Osteocyte (in vitro differentiated cells): ENCODE data around the gene MCAM. TPM values are rescaled to one million over a fixed set of nuclear protein-coding genes. Genes with fewer than 3 reads are reported as not detected.
A peak's percentile ranks its signal among the peaks of the same experiment; 100 is the strongest.

Experiments
- DNase-seq: peaks from one replicate; pipeline ENCODE4 v3.0.0; 2021; ENCODE audit warnings: mixed read lengths; ENCODE audit not compliant: unreplicated experiment; ENCODE audit errors: extremely low spot score
- H3K27ac Mint-ChIP-seq: one replicate; pipeline ENCODE4 v1.8.0; 2021; ENCODE audit warnings: mild to moderate bottlenecking, mixed read lengths; ENCODE audit not compliant: unreplicated experiment
- H3K27me3 Mint-ChIP-seq: one replicate; pipeline ENCODE4 v1.8.0; 2021; ENCODE audit warnings: mixed read lengths; ENCODE audit not compliant: unreplicated experiment
- H3K36me3 Mint-ChIP-seq: one replicate; pipeline ENCODE4 v1.8.0; 2021; ENCODE audit warnings: mixed read lengths; ENCODE audit not compliant: unreplicated experiment
- H3K4me1 Mint-ChIP-seq: one replicate; pipeline ENCODE4 v1.8.0; 2021; ENCODE audit warnings: mixed read lengths; ENCODE audit not compliant: unreplicated experiment
- H3K4me3 Mint-ChIP-seq: one replicate; pipeline ENCODE4 v1.8.0; 2021; ENCODE audit warnings: mild to moderate bottlenecking, moderate library complexity, mixed read lengths; ENCODE audit not compliant: unreplicated experiment
- H3K9me3 Mint-ChIP-seq: one replicate; pipeline ENCODE4 v1.8.0; 2021; ENCODE audit warnings: mixed read lengths; ENCODE audit not compliant: unreplicated experiment
- CTCF ChIP-seq: fragments of 200-600 bp; sonication (generic); IDR thresholded peaks from 2 replicates; pipeline ENCODE4 v1.5.0; 2021; ENCODE audit warnings: antibody characterized with exemption, mild to moderate bottlenecking, moderate library complexity
- total RNA-seq: library from RNA; stranded (reverse); gene quantifications from 2 replicates; pipeline ENCODE4 v1.2.1, GENCODE V29; 2021

Gene MCAM
- total RNA-seq, 1 donor from 2014 or later, result 74.9 TPM

GRCh38 chr11:119319700-119320239 is 2.8 kb upstream of the MCAM start:
- H3K4me1 Mint-ChIP-seq, result peaks cover 50% of the 10 kb centered on the region
- H3K36me3 Mint-ChIP-seq, result no peaks in the 10 kb centered on the region
- TF ChIP-seq CTCF, result no peak
- H3K9me3 Mint-ChIP-seq, result no peaks in the 10 kb centered on the region
- no peak for DNase-seq
- peak overlapping the region; percentile 52 for H3K4me3 Mint-ChIP-seq
- H3K27me3 Mint-ChIP-seq, result no peaks in the 10 kb centered on the region
- peak overlapping the region; percentile 92 for H3K27ac Mint-ChIP-seq

GRCh38 chr11:119319136-119319699 is 2.3 kb upstream of the MCAM start:
- DNase-seq, result no peak
- Mint-ChIP-seq H3K4me1 (peaks cover 50% of the 10 kb centered on the region), H3K27ac (peak overlapping the region; percentile 92), H3K9me3 (no peaks in the 10 kb centered on the region), H3K36me3 (peaks cover 2% of the 10 kb centered on the region), H3K4me3 (peak overlapping the region; percentile 52), H3K27me3 (no peaks in the 10 kb centered on the region)
- TF ChIP-seq CTCF, result no peak

GRCh38 chr11:119318240-119319135 is 1.6 kb upstream of the MCAM start:
- no peaks in the 10 kb centered on the region for H3K9me3 Mint-ChIP-seq
- H3K4me3 Mint-ChIP-seq, result peak overlapping the region; percentile 4
- peak overlapping the region; percentile 83 for H3K27ac Mint-ChIP-seq
- H3K27me3 Mint-ChIP-seq, result no peaks in the 10 kb centered on the region
- peaks cover 5% of the 10 kb centered on the region for H3K36me3 Mint-ChIP-seq
- peaks cover 48% of the 10 kb centered on the region for H3K4me1 Mint-ChIP-seq
- no peak for TF ChIP-seq CTCF
- no peak for DNase-seq

- no peaks in the 10 kb centered on the region for H3K9me3 Mint-ChIP-seq
- no peak for DNase-seq
- no peaks in the 10 kb centered on the region for H3K27me3 Mint-ChIP-seq
- peak overlapping the region; percentile 14 for H3K27ac Mint-ChIP-seq
- H3K4me1 Mint-ChIP-seq, result peaks cover 48% of the 10 kb centered on the region
- peak overlapping the region; percentile 14 for H3K4me3 Mint-ChIP-seq
- peaks cover 5% of the 10 kb centered on the region for H3K36me3 Mint-ChIP-seq
- TF ChIP-seq CTCF, result no peak
Measured at GRCh38 chr11:119317592-119318239, 786 bp upstream of the MCAM start.
